PC-9 (cell line): Measurements from ENCODE around the gene DAAM2. TPM values are rescaled to one million over a fixed set of nuclear protein-coding genes. Genes with fewer than 3 reads are reported as not detected.

ENCODE experiments used
- BruUV-seq: library from RNA; stranded (reverse); fragments of 400-500 nt; replicated peaks from 2 replicates; lab custom pipeline; 2021; lab: Mats Ljungman, UMichigan
- CTCF ChIA-PET: fragments of 300-600 bp; sonication (Branson Sonifier 250); formaldehyde crosslinking; loops from one replicate; lab custom pipeline; 2022; ENCODE audit warnings: antibody characterized with exemption; lab: Charles Lee
- POLR2A ChIA-PET: fragments of 300-600 bp; sonication (Branson Sonifier 250); formaldehyde crosslinking; loops from one replicate; lab custom pipeline; 2022; ENCODE audit warnings: antibody characterized with exemption; ENCODE audit not compliant: unreplicated experiment; lab: Charles Lee
- DNase-seq, 2 experiments: peaks; one replicate each; pipeline versions ENCODE4 v3.0.0 to v3.0.0-alpha.2; 2015 to 2022; ENCODE audit warnings: mixed read lengths in 1 of 2
- H2AFZ ChIP-seq: fragments of 200-600 bp; sonication (generic); 2 replicates; pipeline ENCODE4 v1.8.1; 2017; ENCODE audit warnings: antibody characterized with exemption
- H3F3A ChIP-seq: fragments of 200-600 bp; sonication (generic); 2 replicates; pipeline ENCODE4 v1.8.1; 2017; ENCODE audit warnings: antibody characterized with exemption, mild to moderate bottlenecking, low read depth; ENCODE audit not compliant: insufficient read depth
- H3K27ac ChIP-seq: fragments of 200-600 bp; sonication (generic); 2 replicates; pipeline ENCODE4 v1.6.1; 2016; ENCODE audit warnings: mixed run types
- H3K27me3 ChIP-seq: fragments of 200-600 bp; sonication (generic); 2 replicates; pipeline ENCODE4 v1.6.1; 2016; ENCODE audit warnings: low read depth, mixed run types; ENCODE audit not compliant: insufficient read depth
- H3K36me3 ChIP-seq: fragments of 200-600 bp; sonication (generic); 2 replicates; pipeline ENCODE4 v1.6.1; 2016; ENCODE audit warnings: low read depth, mixed run types
- H3K4me1 ChIP-seq: fragments of 200-600 bp; sonication (generic); replicated peaks from 2 replicates; pipeline ENCODE4 v1.6.1; 2016; ENCODE audit warnings: mixed run types; ENCODE audit not compliant: insufficient read depth
- H3K4me2 ChIP-seq: fragments of 200-600 bp; sonication (generic); 2 replicates; pipeline ENCODE4 v1.6.1; 2017; ENCODE audit warnings: mixed run types
- H3K4me3 ChIP-seq: fragments of 200-600 bp; sonication (generic); 2 replicates; pipeline ENCODE4 v1.6.1; 2016; ENCODE audit warnings: mixed run types
- H3K79me2 ChIP-seq: fragments of 200-600 bp; sonication (generic); 2 replicates; pipeline ENCODE4 v1.6.1; 2017; ENCODE audit warnings: low read depth, mixed run types
- H3K9me2 ChIP-seq: fragments of 200-600 bp; sonication (generic); 2 replicates; pipeline ENCODE4 v1.8.1; 2017; ENCODE audit warnings: mild to moderate bottlenecking; ENCODE audit not compliant: insufficient read depth
- H3K9me3 ChIP-seq: fragments of 200-600 bp; sonication (generic); 2 replicates; pipeline ENCODE4 v1.8.1; 2016; ENCODE audit warnings: low read depth; ENCODE audit not compliant: insufficient read depth
- H4K20me1 ChIP-seq: fragments of 200-600 bp; sonication (generic); 2 replicates; pipeline ENCODE4 v1.8.1; 2017; ENCODE audit not compliant: insufficient read depth
- CTCF ChIP-seq: fragments of 200-600 bp; sonication (generic); conservative IDR thresholded peaks from 2 replicates; pipeline ENCODE4 v1.6.1; 2017; ENCODE audit warnings: mixed run types, antibody characterized with exemption, mild to moderate bottlenecking, moderate library complexity
- EZH2 ChIP-seq: fragments of 200-600 bp; sonication (generic); IDR thresholded peaks from 2 replicates; pipeline ENCODE4 v1.8.0; 2017; ENCODE audit warnings: antibody characterized with exemption, low read depth
- intact Hi-C: fragments of 100-400 bp; cut with micrococcal nuclease; formaldehyde crosslinking; loops from one replicate; pipeline ENCODE4 v1.10.0; 2022; ENCODE audit not compliant: unreplicated experiment
- total RNA-seq: library from RNA; stranded (reverse); gene quantifications from 2 replicates; pipeline ENCODE4 v1.2.3, GENCODE V29; 2021

DAAM2 gene
- total RNA-seq, 1 experiment from 2014 or later: not detected

DNA sequence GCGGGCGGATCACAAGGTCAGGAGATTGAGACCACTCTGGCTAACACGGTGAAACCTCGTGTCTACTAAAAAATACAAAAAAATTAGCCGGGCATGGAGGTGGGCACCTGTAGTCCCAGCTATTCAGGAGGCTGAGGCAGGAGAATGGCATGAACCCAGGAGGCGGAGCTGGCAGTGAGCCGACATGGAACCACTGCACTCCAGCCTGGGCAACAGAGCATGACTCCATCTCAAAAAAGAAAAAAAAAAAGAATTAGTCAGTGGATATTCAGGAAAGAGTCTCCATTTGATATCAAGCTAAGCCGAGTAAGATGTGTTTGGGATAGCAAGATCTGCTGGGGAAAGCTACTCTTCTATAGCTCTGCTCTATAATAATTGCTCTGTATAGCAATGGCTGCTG lies 101.1 kb downstream of the DAAM2 start:
- Histone ChIP-seq H3K27ac (no peak overlapping the region), H2AFZ (no peak overlapping the region), H3K9me3 (no peaks in the 10 kb centered on the region), H3K9me2 (no peaks in the 10 kb centered on the region), H4K20me1 (no peaks in the 10 kb centered on the region), H3K4me2 (no peak overlapping the region), H3K4me3 (no peak overlapping the region), H3F3A (no peaks in the 10 kb centered on the region), H3K36me3 (no peaks in the 10 kb centered on the region), H3K27me3 (peaks cover 28% of the 10 kb centered on the region), H3K4me1 (no peaks in the 10 kb centered on the region), H3K79me2 (no peaks in the 10 kb centered on the region)
- no peak for DNase-seq
- TF ChIP-seq CTCF: no peak
- TF ChIP-seq EZH2: no peak
- intact Hi-C loops: no loop called here
- ChIA-PET CTCF (no interaction called here), POLR2A (no interaction called here)
- no TSS peak for BruUV-seq

GRCh38 chr6:39896701-39897100 lies 104.5 kb downstream of the DAAM2 start:
- CTCF ChIA-PET: no interaction called here
- no peaks in the 10 kb centered on the region for H3K4me1 ChIP-seq
- intact Hi-C loops: no loop called here

DNA sequence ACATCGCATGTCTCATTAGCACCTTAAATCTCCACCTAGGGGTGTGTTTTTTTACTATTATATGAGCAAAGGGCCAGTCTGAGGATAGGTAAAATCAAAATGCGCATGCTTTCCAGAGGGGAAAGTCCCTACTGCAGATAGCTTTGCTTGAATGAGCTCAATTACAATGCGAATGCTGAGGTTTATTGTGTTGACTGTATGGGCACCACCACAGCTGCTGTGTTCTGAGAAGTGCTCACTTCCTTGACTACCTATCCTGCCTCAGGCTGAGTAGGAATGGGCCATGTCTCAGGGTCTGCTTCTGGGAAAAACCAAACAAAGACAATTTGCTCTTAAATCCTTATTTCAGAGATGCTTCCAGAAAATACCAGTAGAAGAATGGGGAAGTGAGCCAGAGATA lies 105.5 kb downstream of the DAAM2 start:
- CTCF ChIA-PET: no interaction called here
- BruUV-seq: no TSS peak

More at GRCh38 chr6:39896701-39897100, 104.5 kb downstream of the DAAM2 start:
- H3F3A ChIP-seq: no peaks in the 10 kb centered on the region
- H3K9me2 ChIP-seq: no peaks in the 10 kb centered on the region
- POLR2A ChIA-PET: no interaction called here
- no peak overlapping the region for H3K4me2 ChIP-seq
- BruUV-seq: no TSS peak
- no peak overlapping the region for H3K4me3 ChIP-seq
- H3K27ac ChIP-seq: no peak overlapping the region
- H4K20me1 ChIP-seq: no peaks in the 10 kb centered on the region
- no peaks in the 10 kb centered on the region for H3K36me3 ChIP-seq
- TF ChIP-seq CTCF: no peak
- no peak for TF ChIP-seq EZH2
- no peak overlapping the region for H2AFZ ChIP-seq
- H3K9me3 ChIP-seq: no peaks in the 10 kb centered on the region
- H3K27me3 ChIP-seq: peaks cover 42% of the 10 kb centered on the region
- no peaks in the 10 kb centered on the region for H3K79me2 ChIP-seq
- DNase-seq: no peak

More for the DNA sequence above, 105.5 kb downstream of the DAAM2 start:
- Histone ChIP-seq H3K36me3 (no peaks in the 10 kb centered on the region), H3K4me3 (no peak overlapping the region), H3K9me3 (no peaks in the 10 kb centered on the region), H3K79me2 (no peaks in the 10 kb centered on the region), H3K27me3 (peaks cover 51% of the 10 kb centered on the region), H3K9me2 (no peaks in the 10 kb centered on the region), H3F3A (no peaks in the 10 kb centered on the region), H3K4me1 (no peaks in the 10 kb centered on the region), H2AFZ (no peak overlapping the region), H4K20me1 (no peaks in the 10 kb centered on the region), H3K4me2 (no peak overlapping the region), H3K27ac (no peak overlapping the region)
- intact Hi-C loops: no loop called here
- TF ChIP-seq CTCF: no peak
- TF ChIP-seq EZH2: no peak
- DNase-seq: no peak
- POLR2A ChIA-PET: no interaction called here
